Choroid plexus epithelial cell (primary cell): ENCODE results near the gene PDE6C.

ENCODE experiments used
- DNase-seq: peaks from one replicate; pipeline ENCODE4 v3.0.0-alpha.2; 2010; ENCODE audit warnings: low read depth
- H3K4me3 ChIP-seq: 2 replicates; pipeline ENCODE4 v1.5.1; 2011; ENCODE audit warnings: low read depth, mild to moderate bottlenecking, control low read depth, low read length, moderate library complexity
- CTCF ChIP-seq: conservative IDR thresholded peaks from 2 replicates; pipeline ENCODE4 v1.5.1; 2011; ENCODE audit warnings: low read depth, mild to moderate bottlenecking, control low read depth, inconsistent platforms, low read length, moderate library complexity

Gene PDE6C

GRCh38 chr10:93613126-93613525 lies 789 bp downstream of the PDE6C start:
- DNase-seq = no peak
- TF ChIP-seq CTCF = no peak
- H3K4me3 ChIP-seq = no peak overlapping the region

GRCh38 chr10:93614101-93614825 lies 1.9 kb downstream of the PDE6C start:
- no peak for DNase-seq
- no peak for TF ChIP-seq CTCF
- H3K4me3 ChIP-seq = no peak overlapping the region

- H3K4me3 ChIP-seq = no peak overlapping the region
- no peak for TF ChIP-seq CTCF
- DNase-seq = no peak
Measured at GRCh38 chr10:93615576-93616235, 3.4 kb downstream of the PDE6C start.

DNA sequence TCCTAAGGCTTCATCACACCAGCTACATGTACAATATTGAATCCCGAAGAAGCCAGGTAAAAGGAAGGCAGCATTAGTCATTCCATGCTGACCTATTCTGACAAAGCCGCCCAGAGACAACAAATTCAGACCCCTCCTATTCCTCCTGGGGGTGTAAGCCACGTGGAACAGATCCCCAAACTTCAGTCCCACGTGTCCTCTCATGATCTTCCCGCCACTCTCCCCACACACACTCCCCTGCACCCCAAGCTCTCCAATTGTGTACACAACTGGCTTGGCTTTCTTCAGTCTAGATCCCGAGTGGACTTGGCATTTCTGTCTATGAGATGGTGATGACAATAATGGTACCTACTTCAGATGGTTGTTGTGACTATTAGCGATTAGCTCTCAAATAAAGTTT lies 8.6 kb downstream of the PDE6C start:
- no peak for DNase-seq

GRCh38 chr10:93622942-93623341 lies 10.6 kb downstream of the PDE6C start:
- TF ChIP-seq CTCF = no peak
- no peak for DNase-seq

More for the DNA sequence above, 8.6 kb downstream of the PDE6C start:
- H3K4me3 ChIP-seq = no peak overlapping the region
- TF ChIP-seq CTCF = no peak

DNA sequence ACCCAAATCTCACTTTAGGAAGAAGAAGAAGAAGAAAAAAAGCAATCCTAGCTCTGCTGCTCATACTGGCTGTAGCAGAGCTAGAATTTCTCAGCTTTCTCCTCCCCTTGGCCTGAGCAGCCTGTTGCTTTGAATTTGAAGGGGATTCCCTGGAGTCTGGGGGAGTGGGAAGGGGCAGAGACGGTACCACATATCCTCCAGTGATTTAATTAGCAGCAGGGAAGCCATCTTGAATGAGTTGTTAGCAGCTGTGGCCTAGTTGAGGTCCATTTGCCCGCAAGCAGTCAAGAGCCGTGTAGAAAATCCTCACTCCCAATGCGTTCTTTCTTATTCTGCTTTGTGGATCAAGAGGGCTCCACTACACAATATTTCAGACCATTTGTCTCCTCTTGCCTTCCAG lies 16.5 kb downstream of the PDE6C start:
- no peak overlapping the region for H3K4me3 ChIP-seq
- TF ChIP-seq CTCF = no peak
- no peak for DNase-seq

More at GRCh38 chr10:93622942-93623341, 10.6 kb downstream of the PDE6C start:
- no peak overlapping the region for H3K4me3 ChIP-seq
